ENCODE results near the gene ZRSR2.
A peak's percentile ranks its signal among the peaks of the same experiment; 100 is the strongest.
"Not testable (repeated sequence)": the region's sequence is repeated elsewhere in the genome, so short reads cannot be mapped to it uniquely, and the experiment has no call there.

Gene ZRSR2

DNA sequence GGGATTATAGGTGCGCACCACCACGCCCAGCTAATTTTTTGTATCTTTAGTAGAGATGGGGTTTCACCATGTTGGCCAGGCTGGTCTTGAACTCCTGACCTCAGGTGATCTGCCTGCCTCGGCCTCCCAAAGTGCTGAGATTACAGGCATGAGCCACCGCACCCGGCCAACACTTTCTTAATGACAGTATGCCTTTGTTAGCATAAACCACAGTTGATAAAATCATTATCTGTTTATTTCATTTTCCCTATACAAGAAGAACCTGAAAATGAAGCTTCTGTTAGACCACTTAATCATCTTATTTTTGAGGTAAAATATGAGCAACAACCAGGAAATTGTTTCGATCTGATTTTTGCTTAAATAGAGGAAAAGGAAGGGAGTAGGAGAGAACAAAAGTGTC lies 30.4 kb upstream of the ZRSR2 start:
- H3K36me3 ChIP-seq (ENCODE audit: insufficient read depth, low read length); H3K9me3 ChIP-seq (ENCODE audit: low read length); H3K27me3 ChIP-seq (ENCODE audit: insufficient read depth, low read length); H3K4me3 ChIP-seq (ENCODE audit: low read length); H2AFZ ChIP-seq (ENCODE audit: low read depth, low read length); H3K4me1 ChIP-seq (ENCODE audit: insufficient read depth, low read length): not testable (repeated sequence)

DNA sequence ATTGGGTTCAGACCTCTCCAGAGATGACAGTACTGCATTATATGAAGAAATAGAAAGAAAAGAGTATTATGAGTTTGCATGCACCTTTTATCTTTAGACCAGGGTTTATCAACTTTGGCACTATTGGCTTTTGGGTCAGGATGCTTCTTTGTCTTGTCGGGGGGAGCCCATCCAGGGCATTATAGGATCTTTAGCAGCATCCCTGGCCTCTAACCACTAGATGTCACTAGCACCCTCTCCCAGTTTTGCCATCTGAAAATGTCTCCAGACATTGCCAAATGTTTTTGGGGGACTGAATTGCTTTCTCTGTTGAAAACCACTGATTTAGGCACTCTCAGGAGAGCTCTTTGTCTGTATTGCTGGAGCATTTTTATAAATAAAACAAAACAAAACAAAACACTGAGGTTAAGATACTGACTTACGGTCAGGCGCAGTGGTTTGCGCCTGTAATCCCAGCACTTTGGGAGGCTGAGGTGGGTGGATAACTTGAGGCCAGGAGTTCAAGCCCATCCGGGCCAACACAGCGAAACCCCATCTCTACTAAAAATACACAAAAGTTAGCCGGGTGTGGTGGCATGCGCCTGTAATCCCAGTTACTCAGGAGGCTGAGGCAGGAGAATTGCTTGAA lies 28.6 kb upstream of the ZRSR2 start:
- H3K27me3 ChIP-seq (ENCODE audit: insufficient read depth, low read length) = no peaks in the 10 kb centered on the region
- no peaks in the 10 kb centered on the region for H3K36me3 ChIP-seq (ENCODE audit: insufficient read depth, low read length)
- H3K9me3 ChIP-seq (ENCODE audit: low read length) = no peaks in the 10 kb centered on the region
- no peaks in the 10 kb centered on the region for H3K4me1 ChIP-seq (ENCODE audit: insufficient read depth, low read length)
- no peak overlapping the region for H2AFZ ChIP-seq (ENCODE audit: low read depth, low read length)
- no peak overlapping the region for H3K4me3 ChIP-seq (ENCODE audit: low read length)

DNA sequence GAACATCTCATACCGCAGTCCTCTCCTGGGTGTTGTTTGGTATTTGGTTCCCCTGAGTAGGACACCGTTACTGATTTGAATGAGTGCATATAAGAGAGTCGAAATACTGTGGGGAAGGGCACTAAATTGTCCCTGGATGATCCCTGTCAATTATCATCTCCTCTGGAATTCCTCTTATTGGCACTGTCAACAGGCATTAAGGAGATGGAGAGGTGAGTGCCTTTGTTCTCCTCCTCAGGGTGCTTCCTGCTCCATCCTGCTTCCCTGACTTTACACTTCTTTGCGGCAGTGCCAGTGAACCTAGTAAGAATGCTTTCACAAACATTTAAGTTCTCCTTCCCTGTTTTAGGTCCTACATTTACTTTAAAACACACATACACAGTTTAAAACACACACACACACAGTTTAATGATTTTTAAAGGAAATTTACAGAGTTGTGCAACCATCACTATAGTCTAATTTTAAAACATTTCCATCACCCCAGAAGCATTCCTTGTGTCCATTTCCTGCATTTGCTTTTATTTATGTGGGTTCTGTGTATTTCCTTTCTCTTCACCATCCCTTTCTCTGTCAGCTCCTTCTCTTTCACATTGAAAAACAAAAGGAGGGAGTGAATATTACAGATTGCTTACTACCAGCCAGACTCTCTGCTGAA lies 20.9 kb upstream of the ZRSR2 start:
- Histone ChIP-seq H3K36me3 (ENCODE audit: insufficient read depth, low read length) (no peaks in the 10 kb centered on the region), H2AFZ (ENCODE audit: low read depth, low read length) (no peak overlapping the region), H3K9me3 (ENCODE audit: low read length) (no peaks in the 10 kb centered on the region), H3K4me1 (ENCODE audit: insufficient read depth, low read length) (no peaks in the 10 kb centered on the region), H3K27me3 (ENCODE audit: insufficient read depth, low read length) (no peaks in the 10 kb centered on the region), H3K4me3 (ENCODE audit: low read length) (no peak overlapping the region)

DNA sequence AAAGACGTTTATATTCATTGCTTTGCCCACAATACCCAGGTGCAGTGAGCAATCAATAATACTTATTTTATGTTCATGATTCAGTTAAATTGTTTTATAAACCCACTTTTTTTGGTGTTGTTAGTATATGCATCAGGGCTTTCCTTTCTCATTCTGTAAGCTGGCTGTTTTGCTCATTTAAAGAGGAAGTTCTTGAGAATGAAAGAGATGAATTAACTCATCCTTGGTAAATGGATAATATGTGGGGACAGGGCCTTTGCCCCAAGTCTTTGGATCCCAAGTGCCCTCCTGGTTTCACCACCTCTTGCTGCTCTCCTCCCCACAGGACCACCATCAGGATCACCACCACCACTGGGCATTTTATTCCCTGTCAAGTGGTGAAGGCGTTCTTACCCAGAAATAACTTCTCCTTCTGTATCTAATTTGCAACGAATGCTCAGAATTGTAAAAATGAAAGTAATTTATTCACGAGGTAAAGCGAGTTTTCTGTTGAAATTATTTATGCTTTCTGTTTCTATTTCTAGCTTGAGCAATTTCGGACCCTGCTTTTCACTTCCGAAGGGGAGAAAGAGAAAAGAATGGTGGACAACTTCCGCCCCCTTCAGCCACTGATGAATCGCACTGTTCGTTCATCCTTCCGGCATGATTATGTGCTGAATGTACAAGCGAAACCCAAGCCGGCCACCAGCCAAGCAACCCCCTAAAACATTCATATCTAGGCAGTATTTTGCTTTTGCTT lies 8.2 kb upstream of the ZRSR2 start:
- Histone ChIP-seq H3K4me3 (ENCODE audit: low read length) (no peak overlapping the region), H3K9me3 (ENCODE audit: low read length) (no peaks in the 10 kb centered on the region), H3K4me1 (ENCODE audit: insufficient read depth, low read length) (no peaks in the 10 kb centered on the region), H2AFZ (ENCODE audit: low read depth, low read length) (no peak overlapping the region), H3K27me3 (ENCODE audit: insufficient read depth, low read length) (no peaks in the 10 kb centered on the region), H3K36me3 (ENCODE audit: insufficient read depth, low read length) (peaks cover 6% of the 10 kb centered on the region)

DNA sequence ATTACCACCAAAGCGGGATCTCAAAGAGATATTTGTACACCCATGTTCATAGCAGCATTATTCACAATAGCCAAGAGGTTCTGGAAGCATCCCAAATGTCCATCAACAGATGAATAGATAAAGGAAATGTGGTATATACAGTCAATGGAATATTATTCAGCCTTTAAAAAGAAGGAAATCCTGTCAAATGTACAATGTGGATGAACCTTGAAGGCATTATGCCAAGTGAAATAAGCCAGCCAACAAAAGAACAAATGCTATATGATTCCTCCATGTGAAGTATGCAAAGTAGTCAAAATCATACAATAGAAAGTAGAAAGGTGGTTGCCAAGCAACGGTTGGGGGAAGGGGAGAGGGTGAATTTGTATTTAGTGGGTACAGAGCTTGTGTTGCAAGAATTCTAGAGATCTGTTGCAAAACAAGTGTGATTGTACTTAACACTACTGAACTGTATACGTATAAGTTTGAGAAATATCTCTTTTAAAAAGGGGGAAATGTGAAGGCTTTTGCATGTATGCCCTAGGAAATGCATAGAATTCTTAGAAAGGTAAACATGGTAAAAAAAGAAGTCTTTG lies 5.0 kb upstream of the ZRSR2 start:
- Histone ChIP-seq H3K36me3 (ENCODE audit: insufficient read depth, low read length) (peaks cover 6% of the 10 kb centered on the region), H2AFZ (ENCODE audit: low read depth, low read length) (no peak overlapping the region), H3K9me3 (ENCODE audit: low read length) (no peaks in the 10 kb centered on the region), H3K4me3 (ENCODE audit: low read length) (no peak overlapping the region), H3K4me1 (ENCODE audit: insufficient read depth, low read length) (peaks cover 4% of the 10 kb centered on the region), H3K27me3 (ENCODE audit: insufficient read depth, low read length) (no peaks in the 10 kb centered on the region)

DNA sequence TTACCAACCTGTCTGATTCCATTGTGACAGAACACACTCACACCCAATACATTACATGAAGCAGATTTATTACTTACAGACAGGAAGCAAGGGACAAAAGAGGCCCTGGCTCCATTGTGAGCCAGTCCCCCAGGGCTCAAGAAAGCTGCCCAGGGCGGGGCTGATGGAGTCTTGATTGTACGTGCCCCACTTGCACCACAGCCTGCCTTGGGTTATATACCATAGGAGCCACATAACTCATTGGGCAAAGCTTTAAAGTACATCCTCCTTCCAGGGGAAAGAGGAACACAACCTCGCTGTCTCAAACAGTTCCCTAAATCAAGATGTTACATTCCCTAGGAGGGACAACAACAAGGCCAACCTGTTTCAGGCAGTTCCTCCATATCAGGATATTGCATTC lies 3.4 kb upstream of the ZRSR2 start:
- H3K4me3 ChIP-seq (ENCODE audit: low read length) = no peak overlapping the region
- H3K36me3 ChIP-seq (ENCODE audit: insufficient read depth, low read length) = peaks cover 4% of the 10 kb centered on the region
- no peak overlapping the region for H2AFZ ChIP-seq (ENCODE audit: low read depth, low read length)
- H3K4me1 ChIP-seq (ENCODE audit: insufficient read depth, low read length) = peaks cover 7% of the 10 kb centered on the region
- H3K9me3 ChIP-seq (ENCODE audit: low read length) = no peaks in the 10 kb centered on the region
- no peaks in the 10 kb centered on the region for H3K27me3 ChIP-seq (ENCODE audit: insufficient read depth, low read length)

DNA sequence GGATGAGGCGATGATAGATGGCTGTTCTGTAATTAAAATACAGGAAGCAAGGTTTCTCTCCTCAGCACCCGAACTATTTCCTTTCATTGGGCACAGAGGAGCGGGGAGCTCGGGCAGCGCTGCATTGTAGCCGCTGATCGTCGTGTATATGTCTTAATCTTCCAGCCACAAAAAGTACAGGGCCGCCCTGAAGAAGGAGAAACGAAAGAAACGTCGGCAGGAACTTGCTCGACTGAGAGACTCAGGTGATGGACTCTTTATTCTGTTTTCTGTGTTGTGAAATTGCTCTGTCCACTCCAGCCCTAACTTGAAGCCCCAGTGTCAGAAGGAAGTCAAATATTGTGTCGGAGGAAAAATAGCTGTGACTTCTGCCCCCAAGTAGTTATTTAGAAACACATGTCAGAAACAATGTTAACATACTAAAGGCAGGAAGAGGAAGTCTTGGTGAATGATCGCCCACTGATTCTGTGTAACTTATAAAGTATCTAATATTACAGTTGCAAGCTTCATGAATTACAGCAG lies 546 bp downstream of the ZRSR2 start:
- Histone ChIP-seq H3K4me1 (ENCODE audit: insufficient read depth, low read length) (peaks cover 7% of the 10 kb centered on the region), H3K36me3 (ENCODE audit: insufficient read depth, low read length) (peaks cover 5% of the 10 kb centered on the region), H3K9me3 (ENCODE audit: low read length) (no peaks in the 10 kb centered on the region), H3K27me3 (ENCODE audit: insufficient read depth, low read length) (no peaks in the 10 kb centered on the region), H2AFZ (ENCODE audit: low read depth, low read length) (peak overlapping the region; percentile 94), H3K4me3 (ENCODE audit: low read length) (peak overlapping the region; percentile 65)

DNA sequence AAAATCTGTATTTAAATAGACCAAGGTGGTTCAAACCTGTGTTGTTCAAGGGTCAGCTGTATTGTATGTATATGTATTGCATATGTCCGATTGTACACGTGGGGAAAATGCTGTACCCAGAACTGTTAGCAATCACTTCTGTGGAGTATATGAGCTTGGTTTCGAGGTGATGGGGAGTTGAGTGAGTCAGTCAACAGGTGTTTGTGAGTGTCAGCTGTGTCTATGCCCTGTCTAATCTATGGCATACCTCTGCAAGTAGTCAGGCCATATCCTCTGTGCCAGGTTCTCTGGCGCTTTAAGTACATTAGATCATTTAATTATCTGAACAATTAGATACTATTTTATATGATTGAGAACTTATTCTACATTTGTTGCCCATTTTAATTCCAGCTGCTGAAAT lies 7.4 kb downstream of the ZRSR2 start:
- Histone ChIP-seq H3K36me3 (ENCODE audit: insufficient read depth, low read length) (peaks cover 16% of the 10 kb centered on the region), H3K4me1 (ENCODE audit: insufficient read depth, low read length) (no peaks in the 10 kb centered on the region), H3K4me3 (ENCODE audit: low read length) (no peak overlapping the region), H3K9me3 (ENCODE audit: low read length) (no peaks in the 10 kb centered on the region), H2AFZ (ENCODE audit: low read depth, low read length) (no peak overlapping the region), H3K27me3 (ENCODE audit: insufficient read depth, low read length) (no peaks in the 10 kb centered on the region)

DNA sequence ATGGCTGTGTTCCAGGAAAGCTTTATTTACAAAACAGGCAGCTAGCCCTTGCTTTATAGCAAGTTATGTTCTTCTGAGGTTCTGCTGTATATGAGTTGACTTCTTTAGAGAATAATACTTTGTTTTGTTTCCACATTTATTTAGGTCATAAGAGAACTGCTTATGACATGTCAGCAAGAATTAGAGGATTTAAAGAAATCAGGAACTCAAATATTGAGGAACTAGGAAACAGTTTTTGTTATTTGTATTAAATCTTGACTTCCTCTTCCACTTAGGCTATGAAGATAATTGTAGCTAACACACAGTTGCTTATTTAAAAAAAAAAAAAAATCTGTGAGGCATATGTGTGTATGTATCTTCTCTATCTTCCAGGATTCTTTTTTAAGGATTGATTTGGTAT lies 14.3 kb downstream of the ZRSR2 start:
- H3K9me3 ChIP-seq (ENCODE audit: low read length) = no peaks in the 10 kb centered on the region
- no peak overlapping the region for H3K4me3 ChIP-seq (ENCODE audit: low read length)
- no peaks in the 10 kb centered on the region for H3K4me1 ChIP-seq (ENCODE audit: insufficient read depth, low read length)
- no peaks in the 10 kb centered on the region for H3K27me3 ChIP-seq (ENCODE audit: insufficient read depth, low read length)
- H3K36me3 ChIP-seq (ENCODE audit: insufficient read depth, low read length) = peaks cover 39% of the 10 kb centered on the region
- no peak overlapping the region for H2AFZ ChIP-seq (ENCODE audit: low read depth, low read length)

DNA sequence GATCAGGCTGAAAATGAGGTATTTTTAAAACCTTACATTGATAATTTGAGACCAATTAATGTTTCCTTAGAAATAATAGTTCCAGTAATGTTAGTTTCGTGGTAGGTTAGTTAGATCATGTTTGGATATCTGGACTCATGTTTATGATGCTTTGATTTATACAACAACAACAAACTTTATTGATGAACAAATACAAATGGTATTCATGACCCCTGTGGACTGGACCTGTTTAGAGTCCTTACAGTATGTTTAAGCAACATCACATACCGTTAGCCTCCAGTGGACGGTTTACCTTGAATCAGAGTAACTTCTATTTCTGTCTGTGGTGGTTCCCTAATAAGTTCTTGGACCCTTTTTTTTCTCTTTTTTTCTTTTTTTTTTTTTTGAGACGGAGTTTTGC lies 18.0 kb downstream of the ZRSR2 start:
- Histone ChIP-seq H3K36me3 (ENCODE audit: insufficient read depth, low read length) (peaks cover 51% of the 10 kb centered on the region), H3K9me3 (ENCODE audit: low read length) (no peaks in the 10 kb centered on the region), H2AFZ (ENCODE audit: low read depth, low read length) (no peak overlapping the region), H3K4me1 (ENCODE audit: insufficient read depth, low read length) (no peaks in the 10 kb centered on the region), H3K4me3 (ENCODE audit: low read length) (no peak overlapping the region), H3K27me3 (ENCODE audit: insufficient read depth, low read length) (no peaks in the 10 kb centered on the region)

DNA sequence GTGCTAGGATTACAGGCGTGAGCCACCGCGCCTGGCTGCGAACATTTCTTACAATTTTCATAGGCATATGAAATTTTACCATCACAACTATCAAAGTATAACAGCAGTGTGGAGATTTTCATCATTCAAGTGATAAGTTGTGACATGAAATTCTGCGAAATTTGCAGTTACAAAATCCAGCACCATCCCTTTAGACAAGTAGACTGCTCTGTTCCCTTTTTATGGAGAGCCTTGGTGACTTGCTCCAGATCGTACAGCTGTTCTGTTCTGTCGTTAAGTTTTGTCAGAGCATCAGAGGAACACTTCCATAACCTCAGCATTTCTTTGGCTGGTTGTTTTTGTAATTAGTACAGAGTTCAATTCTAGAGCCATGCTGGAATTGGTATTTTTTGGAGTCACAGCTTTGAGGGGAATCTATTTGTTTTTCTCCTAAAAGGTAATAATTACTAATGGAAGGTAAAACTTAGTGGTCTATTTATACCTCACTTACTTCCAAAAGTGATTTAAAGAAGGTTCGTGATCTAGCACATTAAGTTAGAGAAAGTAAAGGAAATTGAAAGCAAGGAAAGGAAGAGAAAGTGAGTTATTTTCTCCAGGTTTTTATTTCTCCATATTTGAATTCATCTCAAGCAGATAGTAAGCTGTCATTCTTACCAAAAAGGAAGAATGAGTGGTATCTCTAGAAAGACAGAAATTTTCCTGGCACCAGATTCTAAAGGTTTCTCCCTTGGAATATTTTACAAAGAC lies 22.1 kb downstream of the ZRSR2 start:
- peaks cover 9% of the 10 kb centered on the region for H3K4me1 ChIP-seq (ENCODE audit: insufficient read depth, low read length)
- no peak overlapping the region for H3K4me3 ChIP-seq (ENCODE audit: low read length)
- no peaks in the 10 kb centered on the region for H3K27me3 ChIP-seq (ENCODE audit: insufficient read depth, low read length)
- H3K36me3 ChIP-seq (ENCODE audit: insufficient read depth, low read length) = peaks cover 51% of the 10 kb centered on the region
- no peak overlapping the region for H2AFZ ChIP-seq (ENCODE audit: low read depth, low read length)
- H3K9me3 ChIP-seq (ENCODE audit: low read length) = no peaks in the 10 kb centered on the region

DNA sequence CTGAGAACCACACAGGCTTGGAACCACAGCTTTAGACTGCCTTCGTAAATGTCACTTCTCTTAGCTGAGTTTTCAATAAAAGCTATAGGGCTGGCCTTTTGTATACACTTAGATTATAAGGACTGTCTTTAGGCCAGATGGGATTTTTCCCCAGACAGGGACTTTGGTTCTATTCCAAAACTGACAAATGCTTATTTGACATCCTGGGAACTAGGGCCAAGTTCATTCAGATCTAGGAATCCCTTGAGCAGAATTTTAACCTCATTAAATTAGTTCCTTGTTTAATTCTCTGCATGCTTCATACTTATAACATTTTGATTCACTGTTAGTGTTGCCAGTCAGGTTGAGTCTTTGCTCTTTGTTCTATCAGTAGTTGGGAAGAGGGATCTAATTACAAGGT lies 23.1 kb downstream of the ZRSR2 start:
- no peaks in the 10 kb centered on the region for H3K27me3 ChIP-seq (ENCODE audit: insufficient read depth, low read length)
- no peak overlapping the region for H3K4me3 ChIP-seq (ENCODE audit: low read length)
- no peaks in the 10 kb centered on the region for H3K9me3 ChIP-seq (ENCODE audit: low read length)
- peaks cover 54% of the 10 kb centered on the region for H3K36me3 ChIP-seq (ENCODE audit: insufficient read depth, low read length)
- peaks cover 9% of the 10 kb centered on the region for H3K4me1 ChIP-seq (ENCODE audit: insufficient read depth, low read length)
- no peak overlapping the region for H2AFZ ChIP-seq (ENCODE audit: low read depth, low read length)
